H1 (cell line): Measurements from ENCODE around the gene CHCHD3. TPM values are rescaled to one million over a fixed set of nuclear protein-coding genes. Genes with fewer than 3 reads are reported as not detected.

Experiments used
- CTCF ChIA-PET: fragments of 300-600 bp; sonication (Branson Sonifier 250); formaldehyde crosslinking; loops from one replicate; lab custom pipeline; 2021; ENCODE audit not compliant: partially characterized antibody; lab: Charles Lee
- POLR2A ChIA-PET: fragments of 300-600 bp; sonication (Branson Sonifier 250); formaldehyde crosslinking; loops from one replicate; lab custom pipeline; 2021; ENCODE audit warnings: inconsistent platforms; ENCODE audit not compliant: partially characterized antibody; lab: Charles Lee
- DNase-seq, 2 experiments: peaks; one replicate each; pipeline versions ENCODE4 v3.0.0 to v3.0.0-alpha.2; 2010 to 2022; ENCODE audit warnings: low spot score in 2 of 2, low read depth in 1 of 2, mixed read lengths in 1 of 2
- FAIRE-seq: peaks from 2 replicates; lab custom pipeline; 2011; peaks lifted over from hg19 to GRCh38; lab: Jason Lieb, UNC
- H2AFZ ChIP-seq: 2 replicates; pipeline ENCODE4 v1.8.1; 2012; ENCODE audit warnings: low read length, inconsistent platforms
- H2AK5ac ChIP-seq: 2 replicates; pipeline ENCODE4 v1.6.1; 2013; ENCODE audit warnings: low read depth, low read length
- H2BK120ac ChIP-seq: replicated peaks from 2 replicates; pipeline ENCODE3; 2013; ENCODE audit warnings: low read depth, low read length, inconsistent platforms
- H2BK12ac ChIP-seq: 2 replicates; pipeline ENCODE4 v1.6.1; 2013; ENCODE audit warnings: low read depth, low read length
- H2BK15ac ChIP-seq: 2 replicates; pipeline ENCODE4 v1.6.1; 2013; ENCODE audit warnings: low read length
- H2BK20ac ChIP-seq: 2 replicates; pipeline ENCODE4 v1.6.1; 2013; ENCODE audit warnings: low read length
- H2BK5ac ChIP-seq: 2 replicates; pipeline ENCODE4 v1.6.1; 2013; ENCODE audit warnings: low read depth, low read length
- H3K14ac ChIP-seq: 2 replicates; pipeline ENCODE4 v1.6.1; 2013; ENCODE audit warnings: inconsistent platforms; ENCODE audit not compliant: insufficient read length
- H3K18ac ChIP-seq: 2 replicates; pipeline ENCODE4 v1.6.1; 2013; ENCODE audit warnings: low read length; ENCODE audit errors: extremely low read depth
- H3K23ac ChIP-seq: 2 replicates; pipeline ENCODE4 v1.6.1; 2013; ENCODE audit warnings: inconsistent platforms; ENCODE audit not compliant: insufficient read length
- H3K23me2 ChIP-seq: 2 replicates; pipeline ENCODE4 v1.6.1; 2013; ENCODE audit warnings: low read depth, low read length
- H3K27ac ChIP-seq: 2 replicates; pipeline ENCODE4 v1.6.1; 2011; ENCODE audit warnings: low read depth, low read length, inconsistent platforms
- H3K27me3 ChIP-seq, 4 experiments: replicated peaks in 1 of 4; 1 replicate in 1 of 4; 2 replicates in 3 of 4; pipeline versions ENCODE4 v1.6.1 to v1.8.1; 2011 to 2013; ENCODE audit warnings: low read length in 3 of 4, mild to moderate bottlenecking in 3 of 4, inconsistent platforms in 2 of 4, mixed read lengths in 2 of 4, moderate library complexity in 1 of 4; ENCODE audit not compliant: control insufficient read depth in 3 of 4, insufficient read depth in 3 of 4; ENCODE audit errors: extremely low read depth in 1 of 4
- H3K36me3 ChIP-seq, 4 experiments: 2 replicates each; pipeline versions ENCODE4 v1.6.1 to v1.8.1; 2011 to 2013; ENCODE audit warnings: mild to moderate bottlenecking in 4 of 4, low read length in 3 of 4, moderate library complexity in 2 of 4, control low read depth in 1 of 4, inconsistent platforms in 1 of 4; ENCODE audit not compliant: insufficient read depth in 4 of 4, control insufficient read depth in 2 of 4
- H3K4ac ChIP-seq: replicated peaks from 2 replicates; pipeline ENCODE3; 2013; ENCODE audit warnings: low read length, low read depth, mixed read lengths, inconsistent platforms; ENCODE audit not compliant: insufficient read length
- H3K4me1 ChIP-seq, 4 experiments: replicated peaks in 1 of 4; 1 replicate in 1 of 4; 2 replicates in 3 of 4; pipeline versions ENCODE4 v1.6.1 to v1.8.1; 2011 to 2013; ENCODE audit warnings: low read length in 3 of 4, inconsistent platforms in 2 of 4, mixed read lengths in 1 of 4; ENCODE audit not compliant: insufficient read depth in 4 of 4, control insufficient read depth in 3 of 4
- H3K4me2 ChIP-seq, 2 experiments: 2 replicates each; pipeline versions ENCODE4 v1.6.1 to v1.8.1; 2011 to 2013; ENCODE audit warnings: low read depth in 2 of 2, low read length in 2 of 2, control low read depth in 1 of 2, inconsistent platforms in 1 of 2, mild to moderate bottlenecking in 1 of 2; ENCODE audit not compliant: insufficient read depth in 1 of 2
- H3K4me3 ChIP-seq, 4 experiments: fragments of 200-600, 300-600 bp in 1 of 4; sonication (generic), shearing (Covaris generic), sonication (Bioruptor Twin) in 1 of 4; 2 replicates each; pipeline versions ENCODE4 v1.5.1 to v1.8.1; 2011 to 2016; ENCODE audit warnings: low read length in 4 of 4, low read depth in 3 of 4, control low read depth in 2 of 4, inconsistent platforms in 2 of 4, mild to moderate bottlenecking in 2 of 4, mixed read lengths in 1 of 4, moderate library complexity in 1 of 4; ENCODE audit not compliant: insufficient read depth in 2 of 4; ENCODE audit errors: extremely low read depth in 1 of 4
- H3K56ac ChIP-seq: replicated peaks from 2 replicates; pipeline ENCODE3; 2013; ENCODE audit warnings: low read depth, mild to moderate bottlenecking, mixed read lengths, low read length, inconsistent platforms; ENCODE audit not compliant: insufficient read length
- H3K79me1 ChIP-seq: 2 replicates; pipeline ENCODE4 v1.6.1; 2013; ENCODE audit warnings: low read depth, low read length, control low read depth
- H3K79me2 ChIP-seq, 2 experiments: 2 replicates each; pipeline versions ENCODE4 v1.6.1 to v1.8.1; 2012 to 2013; ENCODE audit warnings: low read length in 2 of 2, mild to moderate bottlenecking in 2 of 2, inconsistent platforms in 1 of 2; ENCODE audit not compliant: insufficient read depth in 2 of 2, control insufficient read depth in 1 of 2
- H3K9ac ChIP-seq, 4 experiments: replicated peaks in 1 of 4; 1 replicate in 1 of 4; 2 replicates in 3 of 4; pipeline versions ENCODE4 v1.6.1 to v1.8.1; 2011 to 2013; ENCODE audit warnings: low read depth in 3 of 4, low read length in 3 of 4, control low read depth in 2 of 4, mild to moderate bottlenecking in 2 of 4, moderate library complexity in 2 of 4, inconsistent platforms in 1 of 4; ENCODE audit errors: extremely low read depth in 1 of 4
- H3K9me3 ChIP-seq, 2 experiments: 2 replicates each; pipeline versions ENCODE4 v1.6.1 to v1.8.1; 2012 to 2013; ENCODE audit warnings: mild to moderate bottlenecking in 2 of 2, moderate library complexity in 2 of 2, control low read depth in 1 of 2, inconsistent platforms in 1 of 2, low read depth in 1 of 2, low read length in 1 of 2, mixed read lengths in 1 of 2; ENCODE audit not compliant: insufficient read depth in 2 of 2
- H4K20me1 ChIP-seq, 2 experiments: replicated peaks in 1 of 2; 2 replicates each; pipeline versions ENCODE3 to v1.8.1; 2011 to 2013; ENCODE audit warnings: inconsistent platforms in 2 of 2, low read length in 2 of 2, mild to moderate bottlenecking in 1 of 2; ENCODE audit not compliant: insufficient read depth in 2 of 2, control insufficient read depth in 1 of 2
- H4K5ac ChIP-seq: 2 replicates; pipeline ENCODE4 v1.6.1; 2013; ENCODE audit warnings: low read length, low read depth, mixed read lengths, inconsistent platforms; ENCODE audit not compliant: insufficient read length
- H4K8ac ChIP-seq: 2 replicates; pipeline ENCODE4 v1.8.0; 2013; ENCODE audit warnings: mild to moderate bottlenecking, moderate library complexity, low read length, inconsistent platforms; ENCODE audit not compliant: insufficient read depth; ENCODE audit errors: extremely low read depth
- H4K91ac ChIP-seq: replicated peaks from 2 replicates; pipeline ENCODE3; 2013; ENCODE audit warnings: low read length, mixed read lengths, inconsistent platforms; ENCODE audit not compliant: insufficient read length
- BCL11A ChIP-seq, 2 experiments: IDR thresholded peaks; one replicate each; pipeline ENCODE4 v1.6.1; 2011; ENCODE audit warnings: low read depth in 2 of 2, low read length in 2 of 2, mild to moderate bottlenecking in 2 of 2
- CEBPB ChIP-seq: IDR thresholded peaks from 2 replicates; pipeline ENCODE4 v1.6.1; 2012; ENCODE audit warnings: low read depth, low read length
- EGR1 ChIP-seq: IDR thresholded peaks from 2 replicates; pipeline ENCODE4 v1.6.1; 2011; ENCODE audit warnings: low read depth, low read length, borderline replicate concordance
- JUND ChIP-seq: IDR thresholded peaks from 2 replicates; pipeline ENCODE4 v1.6.1; 2011; ENCODE audit warnings: mild to moderate bottlenecking, improper control_type of control experiment, low read length
- KDM4A ChIP-seq: IDR thresholded peaks from one replicate; pipeline ENCODE4 v1.7.1; 2012; ENCODE audit warnings: low read depth, mild to moderate bottlenecking, moderate library complexity, low read length, inconsistent platforms; ENCODE audit not compliant: severe bottlenecking
- NANOG ChIP-seq: IDR thresholded peaks from 2 replicates; pipeline ENCODE4 v1.6.1; 2011; ENCODE audit warnings: low read length, low read depth, mild to moderate bottlenecking, inconsistent platforms; ENCODE audit not compliant: insufficient read depth, poor library complexity, severe bottlenecking
- RFX5 ChIP-seq: IDR thresholded peaks from 2 replicates; pipeline ENCODE4 v1.6.1; 2011; ENCODE audit warnings: low read depth, low read length, improper control_type of control experiment, borderline replicate concordance
- SIRT6 ChIP-seq: IDR thresholded peaks from one replicate; pipeline ENCODE4 v1.7.1; 2012; ENCODE audit warnings: low read length, inconsistent platforms
- SP2 ChIP-seq: IDR thresholded peaks from 2 replicates; pipeline ENCODE4 v1.6.1; 2012; ENCODE audit warnings: mild to moderate bottlenecking, low read length, inconsistent platforms
- WGBS, 2 experiments: shearing (Covaris generic) in 1 of 2; methylation state at CpG; one replicate each; pipeline versions ENCODE4 v1.1.6 to v1.1.7; 2013 to 2015; ENCODE audit warnings: low lambda C conversion rate in 2 of 2, mixed read lengths in 2 of 2, inconsistent platforms in 1 of 2, low coverage in 1 of 2, missing lambda C conversion rate in 1 of 2; ENCODE audit not compliant: insufficient replicate concordance in 2 of 2, insufficient coverage in 1 of 2, insufficient read length in 1 of 2; ENCODE audit errors: extremely low coverage in 1 of 2, missing lambda C conversion rate in 1 of 2; 5-methylcytosine and 5-hydroxymethylcytosine counted together
- polyA plus RNA-seq, 7 experiments: library from polyadenylated mRNA; depleted of rRNA in 3 of 7; stranded (reverse) in 5 of 7; unstranded in 2 of 7; fragments of >200 nt in 5 of 7; fragments of 200-250 nt in 2 of 7; gene quantifications; 1 replicate in 5 of 7; 2 replicates in 1 of 7; 4 replicates in 1 of 7; pipeline versions ENCODE4 v1.2.1 to v1.2.3, GENCODE V29; 2011 to 2013; ENCODE audit warnings: missing spikeins in 2 of 7, mixed read lengths in 2 of 7
- total RNA-seq: library from RNA; stranded (reverse); fragmentation: NEBNext Ultra II Directional; extraction: Animal tissue kit (Norgen Biotek cat#: 25700); gene quantifications from 2 replicates; pipeline ENCODE4 v1.2.1, GENCODE V29; 2021

CHCHD3 gene
- total and polyA plus RNA-seq, 2 of the 8 experiments (the other 6 are each of a cell fraction or from before 2014, with no cell fraction given), result 42.9 to 137 TPM

DNA sequence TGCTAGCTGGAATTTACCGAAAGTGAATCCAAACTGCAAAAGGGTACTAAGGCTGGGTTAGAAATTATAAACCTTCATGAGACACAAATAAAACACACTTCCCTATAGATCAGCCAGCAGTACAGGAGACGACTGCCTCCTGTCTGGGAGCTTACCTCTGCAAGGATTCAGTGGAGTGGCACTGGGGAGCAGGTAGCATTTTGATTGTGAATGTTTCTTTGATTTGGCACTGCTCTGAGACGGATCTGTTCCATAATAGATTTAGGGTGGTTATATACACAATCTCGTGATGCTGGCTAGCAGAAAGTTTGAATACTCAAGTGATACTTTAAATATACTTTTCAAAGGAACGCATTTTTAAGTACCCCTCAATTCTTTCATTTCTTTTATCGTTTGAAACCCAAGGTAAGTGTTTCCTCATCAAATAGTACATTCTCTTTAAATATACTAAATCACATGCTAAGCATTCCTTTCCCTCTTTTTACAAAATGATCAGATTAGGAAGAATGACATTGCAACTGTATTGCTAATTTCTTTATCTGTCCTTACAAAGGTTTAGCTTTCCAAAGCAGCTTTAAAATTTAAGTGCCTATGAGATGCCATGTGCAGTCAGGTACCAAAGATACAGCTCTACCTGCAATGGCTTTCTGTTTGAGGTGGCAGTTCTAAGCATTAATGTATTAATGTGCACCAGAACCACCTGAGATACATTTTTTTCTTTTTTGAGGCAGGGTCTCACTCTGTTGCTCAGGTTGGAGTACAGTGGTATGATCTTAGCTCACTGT, 20.6 kb upstream of the CHCHD3 start:
- Histone ChIP-seq H3K18ac (peak overlapping the region; percentile 42; the same call in 1 of the 2 replicates), H3K79me2 (no peaks in the 10 kb centered on the region), H4K20me1 (no peaks in the 10 kb centered on the region), H2BK120ac (no peak overlapping the region), H2BK20ac (no peak overlapping the region), H3K23ac (no peak overlapping the region), H3K27ac (no peak overlapping the region), H3K9ac (no peak overlapping the region), H2BK12ac (no peak overlapping the region), H2AK5ac (no peak overlapping the region), H3K4ac (no peak overlapping the region), H2BK15ac (no peak overlapping the region), H3K23me2 (no peaks in the 10 kb centered on the region), H3K27me3 (no peaks in the 10 kb centered on the region), H2AFZ (0 out of 2 replicates have a peak overlapping the region, but pooled peaks have one; percentile 10), H4K8ac (no peak overlapping the region), H2BK5ac (no peak overlapping the region), H3K4me1 (no peaks in the 10 kb centered on the region), H4K91ac (no peak overlapping the region), H3K79me1 (no peaks in the 10 kb centered on the region), H3K4me3 (no peak overlapping the region), H3K36me3 (no peaks in the 10 kb centered on the region), H3K9me3 (no peaks in the 10 kb centered on the region), H3K4me2 (no peak overlapping the region), H4K5ac (no peak overlapping the region), H3K14ac (no peak overlapping the region), H3K56ac (no peak overlapping the region)
- 88% methylated on average over 6 of the region's 6 CpGs; no CpG with 5 or more reads in 1 of the 2 experiments for WGBS, 2 experiments
- no peak for FAIRE-seq
- TF ChIP-seq RFX5 (no peak), CEBPB (no peak), SIRT6 (no peak), EGR1 (no peak), BCL11A (IDR thresholded peaks at IDR 0.05; ENCODE audit: low read depth in 2 of 2, low read length in 2 of 2) (no peak), KDM4A (no peak), NANOG (no peak), SP2 (no peak), JUND (no peak)
- CTCF ChIA-PET, result interaction anchor here (0.6 to 1.3 kb wide), 6 partner anchors 13 to 128 kb away, joined by 3 to 5 read pairs (median 3); no protein-coding TSS in a partner anchor
- no peak for DNase-seq
- POLR2A ChIA-PET, result no interaction called here
